Naive thymus-derived CD4-positive, alpha-beta T cell (primary cell): ENCODE results near the gene CCDC134. TPM values are rescaled to one million over a fixed set of nuclear protein-coding genes. Genes with fewer than 3 reads are reported as not detected.

ENCODE experiments used
- ATAC-seq: fragments of 150-1000 bp; cut with Tn5 transposase; 2 replicates; pipeline ENCODE4 v1.10.0; 2021; ENCODE audit warnings: mild to moderate bottlenecking, moderate library complexity
- CTCF ChIA-PET: fragments of 350-600 bp; sonication (Branson Sonifier 250); formaldehyde crosslinking; loops from one replicate; lab custom pipeline; 2021; ENCODE audit warnings: antibody characterized with exemption; lab: Charles Lee
- POLR2A ChIA-PET: fragments of 350-600 bp; sonication (Branson Sonifier 250); formaldehyde crosslinking; loops from one replicate; lab custom pipeline; 2021; ENCODE audit warnings: antibody characterized with exemption, inconsistent platforms; lab: Charles Lee
- DNase-seq, 9 donors: peaks; one replicate each; pipeline versions ENCODE4 v3.0.0 to v3.0.0-alpha.2; 2020 to 2022; ENCODE audit warnings: mixed read lengths in 1 of 9
- H3K27ac ChIP-seq: one replicate; pipeline ENCODE4 v1.7.0; 2013; ENCODE audit warnings: mild to moderate bottlenecking, low read depth, low read length, moderate library complexity
- H3K27me3 ChIP-seq, 2 donors: one replicate each; pipeline ENCODE4 v1.7.0; 2013; ENCODE audit warnings: low read length in 2 of 2, mild to moderate bottlenecking in 2 of 2, moderate library complexity in 2 of 2; ENCODE audit not compliant: control insufficient read depth in 2 of 2, insufficient read depth in 2 of 2
- H3K36me3 ChIP-seq, 3 experiments: 1 replicate in 2 of 3; 2 replicates in 1 of 3; pipeline ENCODE4 v1.7.0; 2013; ENCODE audit warnings: low read length in 3 of 3, mild to moderate bottlenecking in 3 of 3, moderate library complexity in 1 of 3; ENCODE audit not compliant: insufficient read depth in 3 of 3, control insufficient read depth in 2 of 3
- H3K4me1 ChIP-seq, 2 donors: one replicate each; pipeline ENCODE4 v1.7.0; 2013; ENCODE audit warnings: low read length in 2 of 2, mild to moderate bottlenecking in 2 of 2, moderate library complexity in 1 of 2; ENCODE audit not compliant: control insufficient read depth in 2 of 2, insufficient read depth in 2 of 2
- H3K4me3 ChIP-seq: 2 replicates; pipeline ENCODE4 v1.7.0; 2013; ENCODE audit warnings: mild to moderate bottlenecking, low read length
- H3K9me3 ChIP-seq, 3 experiments: 1 replicate in 2 of 3; 2 replicates in 1 of 3; pipeline ENCODE4 v1.7.0; 2013; ENCODE audit warnings: low read length in 3 of 3; ENCODE audit not compliant: control insufficient read depth in 2 of 3
- H3K27ac Mint-ChIP-seq, 9 donors: one replicate each; pipeline ENCODE4 v1.8.0; 2020 to 2022; ENCODE audit warnings: mixed read lengths in 9 of 9, mild to moderate bottlenecking in 8 of 9, moderate library complexity in 5 of 9, inconsistent platforms in 2 of 9
- H3K27me3 Mint-ChIP-seq, 5 donors: one replicate each; pipeline ENCODE4 v1.8.0; 2021 to 2022; ENCODE audit warnings: mixed read lengths in 5 of 5, mild to moderate bottlenecking in 1 of 5
- H3K36me3 Mint-ChIP-seq, 5 donors: one replicate each; pipeline ENCODE4 v1.8.0; 2020 to 2022; ENCODE audit warnings: mixed read lengths in 5 of 5, mild to moderate bottlenecking in 3 of 5, inconsistent platforms in 1 of 5
- H3K4me1 Mint-ChIP-seq, 7 donors: one replicate each; pipeline ENCODE4 v1.8.0; 2020 to 2022; ENCODE audit warnings: mixed read lengths in 7 of 7, mild to moderate bottlenecking in 3 of 7, inconsistent platforms in 1 of 7
- H3K4me3 Mint-ChIP-seq, 10 donors: one replicate each; pipeline ENCODE4 v1.8.0; 2020 to 2022; ENCODE audit warnings: mild to moderate bottlenecking in 10 of 10, mixed read lengths in 10 of 10, moderate library complexity in 6 of 10, inconsistent platforms in 2 of 10
- H3K9me3 Mint-ChIP-seq, 11 donors: one replicate each; pipeline ENCODE4 v1.8.0; 2020 to 2022; ENCODE audit warnings: mixed read lengths in 11 of 11, mild to moderate bottlenecking in 4 of 11, inconsistent platforms in 1 of 11, moderate library complexity in 1 of 11
- intact Hi-C, 2 donors: fragments of 100-400 bp; cut with micrococcal nuclease; formaldehyde crosslinking; loops; one replicate each; pipeline ENCODE4 v1.15.1; 2023
- polyA plus RNA-seq, 2 donors: library from polyadenylated mRNA; unstranded; fragments of 300-500 nt; fragmentation: Illumina TruSeq; gene quantifications; one replicate each; pipeline ENCODE4 v1.2.3, GENCODE V29; 2021
- total RNA-seq, 6 experiments: library from RNA in 5 of 6; stranded (reverse) in 5 of 6; gene quantifications; 1 replicate in 5 of 6; 2 replicates in 1 of 6; pipeline ENCODE4 v1.2.3 and lab custom pipeline; 2021 to 2026

Gene CCDC134
- total and polyA plus RNA-seq, 7 experiments from 2014 or later: 4.5 to 22.8 (median 16.4) TPM

- POLR2A ChIA-PET: interaction anchor here (0.5 to 8.0 kb wide), 21 partner anchors 10 to 730 kb away, joined by 3 to 61 read pairs (median 6); partner anchors contain the start of genes CCDC134, CENPM and TNFRSF13C
- H3K4me1 Mint-ChIP-seq: peaks cover 15 to 57% (median 30%) of the 10 kb centered on the region in 7 donors
- H3K27me3 Mint-ChIP-seq: peaks cover 0 to 2% (median 0%) of the 10 kb centered on the region in 5 donors
- Histone ChIP-seq H3K4me1 (peaks cover 0 to 10% of the 10 kb centered on the region in 2 donors), H3K4me3 (peak overlapping the region; percentile 99), H3K27ac (peak overlapping the region; percentile 97), H3K27me3 (no peaks in the 10 kb centered on the region), H3K9me3 (no peaks in the 10 kb centered on the region), H3K36me3 (peaks cover 0 to 3% (median 0%) of the 10 kb centered on the region in 3 experiments)
- CTCF ChIA-PET: interaction anchor here (0.8 to 1.4 kb wide), 5 partner anchors 9 to 135 kb away, joined by 3 to 5 read pairs (median 4); no protein-coding TSS in a partner anchor
- peak in 3 of 9 donors; percentile 7 to 12 (median 7) for DNase-seq
- intact Hi-C loops: loop anchor here (1.0 to 10.0 kb wide), 9 partner anchors 32 to 243 kb away; partner anchors contain the start of genes CCDC134 (in 2 of the 2), NAGA (in 2 of the 2), DESI1 (in 1 of the 2) and PHETA2 (in 1 of the 2)
- peaks cover 0 to 2% (median 0%) of the 10 kb centered on the region in 11 donors for H3K9me3 Mint-ChIP-seq
- no peak for ATAC-seq
- peak overlapping the region; percentile 94 to 100 (median 99) for H3K27ac Mint-ChIP-seq
- peak overlapping the region; percentile 90 to 98 (median 95) for H3K4me3 Mint-ChIP-seq
- peaks cover 0 to 43% (median 4%) of the 10 kb centered on the region in 5 donors for H3K36me3 Mint-ChIP-seq
Observed at GRCh38 chr22:41831828-41832552, 31.5 kb downstream of the CCDC134 start.

GRCh38 chr22:41832553-41833368, 32.3 kb downstream of the CCDC134 start, which contains the start of gene SREBF2:
Gene SREBF2 (plus strand): TSS chr22:41833105. CDS start chr22:41833271, 166 bp downstream.
- ATAC-seq: peak; percentile 96
- ChIA-PET CTCF (interaction anchor here (0.8 to 1.4 kb wide), 7 partner anchors 10 to 136 kb away, joined by 3 to 5 read pairs (median 3); no protein-coding TSS in a partner anchor), POLR2A (interaction anchor here (0.5 to 8.0 kb wide), 25 partner anchors 11 to 626 kb away, joined by 3 to 61 read pairs (median 5); partner anchors contain the start of genes CCDC134, CENPM, NDUFA6 and TNFRSF13C)
- peak; percentile 93 to 99 (median 97) for DNase-seq
- peaks cover 15 to 54% (median 30%) of the 10 kb centered on the region in 7 donors for H3K4me1 Mint-ChIP-seq
- H3K4me1 ChIP-seq: peaks cover 0 to 10% of the 10 kb centered on the region in 2 donors
- H3K9me3 ChIP-seq: no peaks in the 10 kb centered on the region
- H3K27me3 Mint-ChIP-seq: peaks cover 0 to 2% (median 0%) of the 10 kb centered on the region in 5 donors
- peak within 1 kb of the TSS; percentile 99 for H3K4me3 ChIP-seq
- H3K36me3 Mint-ChIP-seq: peaks cover 0 to 43% (median 4%) of the 10 kb centered on the region in 5 donors
- H3K27me3 ChIP-seq: no peaks in the 10 kb centered on the region
- peaks cover 0 to 3% (median 0%) of the 10 kb centered on the region in 3 experiments for H3K36me3 ChIP-seq
- peaks cover 0 to 2% (median 0%) of the 10 kb centered on the region in 11 donors for H3K9me3 Mint-ChIP-seq
- H3K4me3 Mint-ChIP-seq: peak within 1 kb of the TSS; percentile 90 to 98 (median 95)
- intact Hi-C loops: loop anchor here (1.0 to 10.0 kb wide), 12 partner anchors 10 to 242 kb away; partner anchors contain the start of genes CCDC134 (in 2 of the 2), NAGA (in 2 of the 2), DESI1 (in 1 of the 2) and PHETA2 (in 1 of the 2)
- H3K27ac ChIP-seq: peak within 1 kb of the TSS; percentile 97
- peak within 1 kb of the TSS; percentile 94 to 100 (median 99) for H3K27ac Mint-ChIP-seq

GRCh38 chr22:41833369-41834004, 33.0 kb downstream of the CCDC134 start:
- peak overlapping the region; percentile 57 to 99 (median 93) for H3K27ac Mint-ChIP-seq
- peaks cover 17 to 55% (median 37%) of the 10 kb centered on the region in 7 donors for H3K4me1 Mint-ChIP-seq
- DNase-seq (peak; percentile 18 to 80 (median 40)), ATAC-seq (peak; percentile 6)
- peaks cover 0 to 2% (median 0%) of the 10 kb centered on the region in 5 donors for H3K27me3 Mint-ChIP-seq
- H3K9me3 Mint-ChIP-seq: peaks cover 0 to 2% (median 0%) of the 10 kb centered on the region in 11 donors
- Histone ChIP-seq H3K9me3 (no peaks in the 10 kb centered on the region), H3K4me3 (peak overlapping the region; percentile 99), H3K4me1 (peaks cover 0 to 10% of the 10 kb centered on the region in 2 donors), H3K27me3 (no peaks in the 10 kb centered on the region), H3K27ac (peak overlapping the region; percentile 97), H3K36me3 (peaks cover 0 to 3% (median 0%) of the 10 kb centered on the region in 3 experiments)
- intact Hi-C loops: loop anchor here (1.0 to 10.0 kb wide), 9 partner anchors 11 to 241 kb away; partner anchors contain the start of genes NAGA (in 2 of the 2), PHETA2 (in 1 of the 2), SMDT1 (in 1 of the 2) and SNU13 (in 1 of the 2)
- POLR2A ChIA-PET: interaction anchor here (0.5 to 8.0 kb wide), 24 partner anchors 10 to 611 kb away, joined by 3 to 61 read pairs (median 6); partner anchors contain the start of genes CCDC134, CENPM and NDUFA6
- peaks cover 0 to 46% (median 4%) of the 10 kb centered on the region in 5 donors for H3K36me3 Mint-ChIP-seq
- peak overlapping the region; percentile 82 to 98 (median 92) for H3K4me3 Mint-ChIP-seq
- CTCF ChIA-PET: interaction anchor here (0.8 to 1.4 kb wide), 6 partner anchors 11 to 137 kb away, joined by 3 to 5 read pairs (median 3); no protein-coding TSS in a partner anchor

- Histone ChIP-seq H3K27me3 (no peaks in the 10 kb centered on the region), H3K4me1 (peaks cover 0 to 10% of the 10 kb centered on the region in 2 donors)
- no peak for DNase-seq
Observed at GRCh38 chr22:41834005-41834944, 33.8 kb downstream of the CCDC134 start.

More at GRCh38 chr22:41834005-41834944, 33.8 kb downstream of the CCDC134 start:
- H3K4me3 ChIP-seq: peak overlapping the region; percentile 99
- Mint-ChIP-seq H3K9me3 (peaks cover 0 to 2% (median 0%) of the 10 kb centered on the region in 11 donors), H3K27ac (peak overlapping the region; percentile 57 to 95 (median 93)), H3K4me1 (peaks cover 23 to 60% (median 43%) of the 10 kb centered on the region in 7 donors), H3K4me3 (peak overlapping the region; percentile 82 to 96 (median 90)), H3K36me3 (peaks cover 0 to 48% (median 4%) of the 10 kb centered on the region in 5 donors), H3K27me3 (peaks cover 0 to 2% (median 0%) of the 10 kb centered on the region in 5 donors)
- no peaks in the 10 kb centered on the region for H3K9me3 ChIP-seq
- H3K27ac ChIP-seq: peak overlapping the region; percentile 97
- intact Hi-C loops: loop anchor here (1.0 to 10.0 kb wide), 2 partner anchors 23 to 241 kb away; partner anchors contain the start of genes NAGA (in 1 of the 2), PHETA2 (in 1 of the 2) and SMDT1 (in 1 of the 2)
- CTCF ChIA-PET: interaction anchor here (0.6 to 1.1 kb wide), 4 partner anchors 12 to 110 kb away, joined by 3 to 4 read pairs (median 3); no protein-coding TSS in a partner anchor
- POLR2A ChIA-PET: interaction anchor here (0.6 to 8.0 kb wide), 12 partner anchors 9 to 610 kb away, joined by 3 to 61 read pairs (median 8); partner anchors contain the start of gene CCDC134
- H3K36me3 ChIP-seq: peaks cover 0 to 3% (median 0%) of the 10 kb centered on the region in 3 experiments
- ATAC-seq: no peak
